Adipose tissue (tissue), 3 donors: ENCODE measurements around the gene TARP.
"Not testable (repeated sequence)": the region's sequence is repeated elsewhere in the genome, so short reads cannot be mapped to it uniquely, and the experiment has no call there.

Experiments
- H3K27ac ChIP-seq: one replicate; pipeline ENCODE4 v1.5.1; 2013; ENCODE audit warnings: low read depth, low read length
- WGBS, 3 donors: extraction: QIAGEN DNeasy Blood & Tissue Kit; methylation state at CpG; one replicate each; pipeline ENCODE4 v1.1.7; 2013; 5-methylcytosine and 5-hydroxymethylcytosine counted together
- donor health status: healthy with polysubstance abuse.
- donor health status: Bipolar disorder and iron deficiency.
- donor health status: healthy.

The TARP gene

GRCh38 chr7:38274486-38274885 is 1.1 kb upstream of the TARP start:
- no peak overlapping the region for H3K27ac ChIP-seq
- 55 to 83% (median 66%) methylated on average over 4 of the region's 4 CpGs for WGBS, 3 donors

- H3K27ac ChIP-seq, result not testable (repeated sequence)
- 67 to 92% (median 92%) methylated on average over 1 of the region's 2 CpGs for WGBS, 3 donors
These were observed 3.0 kb downstream of the TARP start for GRCh38 chr7:38270405-38270804.

GRCh38 chr7:38269704-38270346 is 3.6 kb downstream of the TARP start:
- WGBS, 3 donors, result 77 to 93% (median 83%) methylated on average over 4 of the region's 4 CpGs

GRCh38 chr7:38265958-38266357 is 7.5 kb downstream of the TARP start:
- 42 to 67% (median 52%) methylated on average over 3 of the region's 3 CpGs for WGBS, 3 donors

More at GRCh38 chr7:38269704-38270346, 3.6 kb downstream of the TARP start:
- not testable (repeated sequence) for H3K27ac ChIP-seq

GRCh38 chr7:38264602-38265001 is 8.8 kb downstream of the TARP start:
- not testable (repeated sequence) for H3K27ac ChIP-seq
- 18 to 56% (median 48%) methylated on average over 1 of the region's 1 CpG for WGBS, 3 donors

More at GRCh38 chr7:38265958-38266357, 7.5 kb downstream of the TARP start:
- not testable (repeated sequence) for H3K27ac ChIP-seq

- WGBS, 3 donors, result 56 to 71% (median 63%) methylated on average over 1 of the region's 1 CpG
- not testable (repeated sequence) for H3K27ac ChIP-seq
These were observed 10.2 kb downstream of the TARP start for GRCh38 chr7:38263274-38263673.

DNA sequence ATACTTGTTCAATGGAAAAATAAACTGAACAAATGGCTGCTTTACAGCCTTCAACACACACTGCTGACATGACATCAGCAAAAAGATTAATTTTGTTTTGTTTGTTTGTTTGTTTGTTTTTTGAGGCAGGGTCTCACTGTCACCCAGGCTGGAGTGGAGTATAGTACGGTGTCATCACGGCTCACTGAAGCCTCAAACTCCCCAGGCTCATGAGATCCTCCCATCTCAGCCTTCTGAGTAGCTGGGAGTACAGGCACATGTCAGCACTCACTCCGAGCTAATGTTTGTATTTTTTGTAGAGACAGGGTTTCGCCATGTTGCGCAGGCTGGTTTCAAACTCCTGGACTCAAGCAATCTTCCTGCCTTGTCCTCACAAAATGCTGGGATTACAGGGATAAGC is 10.9 kb downstream of the TARP start:
- H3K27ac ChIP-seq, result no peak overlapping the region
- 72 to 81% (median 80%) methylated on average over 5 of the region's 5 CpGs for WGBS, 3 donors

- not testable (repeated sequence) for H3K27ac ChIP-seq
- 42 to 80% (median 71%) methylated on average over 2 of the region's 2 CpGs for WGBS, 3 donors
These were observed 11.4 kb downstream of the TARP start for GRCh38 chr7:38262026-38262425.

GRCh38 chr7:38261601-38262000 is 11.8 kb downstream of the TARP start:
- WGBS, 3 donors, result 90 to 91% (median 90%) methylated on average over 12 of the region's 12 CpGs
- not testable (repeated sequence) for H3K27ac ChIP-seq

- WGBS, 3 donors, result 86 to 92% (median 92%) methylated on average over 8 of the region's 8 CpGs
These were observed 14.3 kb downstream of the TARP start for GRCh38 chr7:38259157-38259556.

DNA sequence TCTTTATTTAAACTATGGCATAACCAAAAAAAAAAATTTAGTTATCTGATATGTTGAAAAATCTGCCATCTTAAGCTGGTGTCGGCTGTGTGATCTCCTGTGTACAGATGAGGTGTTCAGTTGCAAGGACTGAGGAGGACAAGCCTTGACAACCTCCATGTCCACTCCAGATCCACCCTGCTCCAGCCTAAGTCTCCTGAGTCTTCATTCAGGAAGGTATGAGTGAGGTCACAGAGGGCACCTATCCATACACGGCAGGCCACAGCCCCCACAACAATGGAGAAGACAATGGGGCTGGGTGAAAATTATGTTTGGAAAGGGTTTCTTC is 16.1 kb downstream of the TARP start:
- 45 to 69% (median 51%) methylated on average over 2 of the region's 2 CpGs for WGBS, 3 donors
- no peak overlapping the region for H3K27ac ChIP-seq

More at GRCh38 chr7:38259157-38259556, 14.3 kb downstream of the TARP start:
- H3K27ac ChIP-seq, result not testable (repeated sequence)

GRCh38 chr7:38249849-38250248 is 23.6 kb downstream of the TARP start:
- H3K27ac ChIP-seq, result not testable (repeated sequence)
- 56 to 69% (median 59%) methylated on average over 3 of the region's 3 CpGs for WGBS, 3 donors

- 82 to 93% (median 93%) methylated on average over 5 of the region's 5 CpGs for WGBS, 3 donors
These were observed 25.3 kb downstream of the TARP start for GRCh38 chr7:38248069-38248567.

GRCh38 chr7:38245409-38245977 is 27.9 kb downstream of the TARP start:
- WGBS, 3 donors, result 49 to 77% (median 68%) methylated on average over 3 of the region's 3 CpGs
- H3K27ac ChIP-seq, result no peak overlapping the region

More at GRCh38 chr7:38248069-38248567, 25.3 kb downstream of the TARP start:
- no peak overlapping the region for H3K27ac ChIP-seq

- no peak overlapping the region for H3K27ac ChIP-seq
- WGBS, 3 donors, result 87 to 95% (median 91%) methylated on average over 14 of the region's 14 CpGs
These were observed 28.9 kb downstream of the TARP start for GRCh38 chr7:38244516-38244915.

GRCh38 chr7:38243345-38243744 is 30.1 kb downstream of the TARP start:
- H3K27ac ChIP-seq, result not testable (repeated sequence)
- 39 to 51% (median 40%) methylated on average over 5 of the region's 5 CpGs for WGBS, 3 donors

- no peak overlapping the region for H3K27ac ChIP-seq
- WGBS, 3 donors, result 87 to 95% (median 92%) methylated on average over 6 of the region's 6 CpGs
These were observed 30.6 kb downstream of the TARP start for GRCh38 chr7:38242814-38243213.

- 67 to 83% (median 75%) methylated on average over 3 of the region's 3 CpGs for WGBS, 3 donors
- H3K27ac ChIP-seq, result no peak overlapping the region
These were observed 32.4 kb downstream of the TARP start for GRCh38 chr7:38241071-38241470.

DNA sequence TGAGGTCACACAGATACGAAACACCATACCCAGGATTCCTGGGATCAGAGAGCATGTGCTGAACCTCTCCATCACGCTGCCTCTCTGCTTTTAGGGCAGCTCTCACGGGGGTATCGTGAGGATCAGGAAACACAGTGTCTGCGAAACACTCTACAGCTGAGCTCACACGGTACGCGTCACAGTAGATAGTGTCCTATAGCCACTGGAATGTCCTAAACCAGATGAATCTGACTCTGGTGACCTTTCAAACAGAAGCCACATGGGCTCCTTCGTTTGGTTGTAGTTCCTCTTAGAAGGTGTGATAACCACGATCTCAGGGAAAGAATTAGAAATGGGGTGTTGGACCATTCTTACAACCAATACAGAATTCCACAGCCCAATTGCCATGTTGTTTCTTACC is 34.3 kb downstream of the TARP start:
- H3K27ac ChIP-seq, result not testable (repeated sequence)
- 78 to 86% (median 82%) methylated on average over 10 of the region's 10 CpGs for WGBS, 3 donors

- WGBS, 3 donors, result 64 to 76% (median 74%) methylated on average over 4 of the region's 4 CpGs
- H3K27ac ChIP-seq, result no peak overlapping the region
These were observed 37.8 kb downstream of the TARP start for GRCh38 chr7:38235606-38236005.
